Right cardiac atrium (tissue), 5 donors: ENCODE measurements around the gene HS3ST5. TPM values are rescaled to one million over a fixed set of nuclear protein-coding genes. Genes with fewer than 3 reads are reported as not detected.

ENCODE experiments used
- ATAC-seq, 2 donors: fragments of 200-7000 bp; cut with Tn5 transposase; one replicate each; pipeline versions ENCODE4 v1.8.0 to v1.9.1; 2020; ENCODE audit warnings: moderate library complexity in 2 of 2, mild to moderate bottlenecking in 1 of 2
- DNase-seq, 3 donors: peaks; one replicate each; pipeline ENCODE4 v3.0.0-alpha.2; 2020
- H3K27ac ChIP-seq: one replicate; pipeline ENCODE4 v1.5.1; 2013; ENCODE audit warnings: mild to moderate bottlenecking, low read length, control low read depth, moderate library complexity
- H3K27me3 ChIP-seq: one replicate; pipeline ENCODE4 v1.6.1; 2013; ENCODE audit not compliant: control insufficient read depth, insufficient read depth
- H3K4me1 ChIP-seq: one replicate; pipeline ENCODE4 v1.6.1; 2013; ENCODE audit warnings: low read length; ENCODE audit not compliant: control insufficient read depth, insufficient read depth
- H3K4me3 ChIP-seq: one replicate; pipeline ENCODE4 v1.5.1; 2013; ENCODE audit warnings: low read length, control low read depth
- H3K9me3 ChIP-seq: one replicate; pipeline ENCODE4 v1.6.1; 2013; ENCODE audit warnings: low read length; ENCODE audit not compliant: control insufficient read depth
- WGBS: extraction: QIAGEN DNeasy Blood & Tissue Kit; methylation state at CpG from one replicate; pipeline ENCODE4 v1.1.7; 2013; 5-methylcytosine and 5-hydroxymethylcytosine counted together
- intact Hi-C, 4 donors: fragments of 100-400 bp; cut with DNase I; formaldehyde crosslinking; loops; one replicate each; pipeline versions ENCODE4 v1.11.0 to v1.14.0; 2022 to 2023
- polyA plus RNA-seq: library from polyadenylated mRNA; stranded (reverse); fragments of 200-250 nt; gene quantifications from one replicate; pipeline ENCODE4 v1.2.3, GENCODE V29; 2013
- total RNA-seq, 4 donors: library from RNA; stranded (reverse); fragmentation: NEBNext Ultra II Directional; extraction: Animal tissue kit (Norgen Biotek cat#: 25700); gene quantifications; one replicate each; pipeline ENCODE4 v1.2.1, GENCODE V29; 2021
- donor health status: healthy with polysubstance abuse.
- donor health status: DM: no; HTN: yes; CAD: no.
- donor health status: DM: no; HTN: no; CAD: no.
- donor health status: DM: no; HTN: yes; CAD: no; lungs with severe emphysema.
- donor health status: DM: yes; HTN: yes; CAD: no.

Gene HS3ST5
- total and polyA plus RNA-seq, 5 donors: not detected

DNA sequence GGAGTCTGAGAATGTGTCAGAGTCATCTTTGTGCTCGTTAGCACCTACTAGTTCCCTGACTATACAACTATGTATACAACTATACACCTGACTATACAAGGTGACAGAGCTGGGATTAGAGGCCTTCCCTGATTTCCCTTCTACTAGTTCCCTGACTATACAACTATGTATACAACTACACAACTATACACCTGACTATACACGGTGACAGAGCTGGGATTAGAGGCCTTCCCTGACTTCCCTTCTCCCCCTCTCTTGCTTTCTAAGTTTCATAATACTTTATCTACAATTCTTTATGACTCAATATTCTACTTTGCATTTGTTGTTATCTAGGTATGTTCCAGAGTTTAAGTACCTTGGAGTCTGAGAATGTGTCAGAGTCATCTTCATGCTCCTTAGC lies 68.0 kb downstream of the HS3ST5 start:
- intact Hi-C loops: no loop called here

DNA sequence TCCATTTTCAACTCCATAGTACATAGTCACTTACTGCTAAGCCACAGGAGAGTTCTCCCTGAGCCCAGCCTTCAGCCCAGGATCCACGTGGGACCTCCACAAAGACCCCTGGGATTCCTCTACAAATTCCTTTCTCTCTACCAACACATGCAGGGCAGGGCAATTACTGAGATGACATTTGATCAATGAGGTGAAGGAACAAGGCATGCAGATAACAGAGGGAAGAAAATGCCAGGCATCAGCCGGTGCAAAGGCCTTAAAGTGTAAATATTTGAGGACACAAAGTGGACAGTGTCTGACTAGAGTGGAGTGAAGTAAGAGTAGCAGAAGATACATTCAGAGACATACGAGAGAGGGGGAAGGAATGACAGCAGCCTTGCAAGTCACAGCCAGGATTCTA lies 70.2 kb downstream of the HS3ST5 start:
- no peaks in the 10 kb centered on the region for H3K9me3 ChIP-seq
- no peaks in the 10 kb centered on the region for H3K4me1 ChIP-seq
- H3K4me3 ChIP-seq: no peak overlapping the region
- no peak for DNase-seq
- no peak for ATAC-seq
- H3K27ac ChIP-seq: no peak overlapping the region
- WGBS: 32% methylated on average over 3 of the region's 3 CpGs
- H3K27me3 ChIP-seq: no peaks in the 10 kb centered on the region
- intact Hi-C loops: no loop called here

More for the DNA sequence above, 68.0 kb downstream of the HS3ST5 start:
- Histone ChIP-seq H3K4me3 (no peak overlapping the region), H3K27me3 (no peaks in the 10 kb centered on the region), H3K9me3 (no peaks in the 10 kb centered on the region), H3K27ac (no peak overlapping the region), H3K4me1 (no peaks in the 10 kb centered on the region)
- no peak for ATAC-seq
- no peak for DNase-seq
- WGBS: 78% methylated on average over 2 of the region's 2 CpGs

DNA sequence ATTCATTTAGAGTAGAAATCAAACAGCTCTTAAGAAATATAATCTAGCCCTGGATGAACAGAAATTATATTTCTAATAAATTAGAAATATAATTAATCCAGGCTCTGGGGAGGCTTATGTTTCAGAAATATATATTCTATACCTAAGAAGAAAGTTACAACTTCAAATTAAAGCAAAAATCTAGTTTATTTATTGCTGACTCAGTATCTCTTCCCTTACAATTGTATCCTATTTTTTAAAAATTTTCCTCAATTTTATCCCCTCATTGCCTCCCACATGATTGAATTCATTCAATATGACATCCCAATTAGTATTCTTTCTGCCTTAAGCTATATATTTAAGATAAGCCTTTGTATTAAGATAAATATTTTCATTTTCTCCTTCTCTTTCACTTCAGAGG lies 71.4 kb downstream of the HS3ST5 start:
- H3K27ac ChIP-seq: no peak overlapping the region
- DNase-seq (no peak), ATAC-seq (no peak)
- no peaks in the 10 kb centered on the region for H3K27me3 ChIP-seq
- intact Hi-C loops: no loop called here
- H3K4me3 ChIP-seq: no peak overlapping the region
- no peaks in the 10 kb centered on the region for H3K9me3 ChIP-seq
- no peaks in the 10 kb centered on the region for H3K4me1 ChIP-seq

DNA sequence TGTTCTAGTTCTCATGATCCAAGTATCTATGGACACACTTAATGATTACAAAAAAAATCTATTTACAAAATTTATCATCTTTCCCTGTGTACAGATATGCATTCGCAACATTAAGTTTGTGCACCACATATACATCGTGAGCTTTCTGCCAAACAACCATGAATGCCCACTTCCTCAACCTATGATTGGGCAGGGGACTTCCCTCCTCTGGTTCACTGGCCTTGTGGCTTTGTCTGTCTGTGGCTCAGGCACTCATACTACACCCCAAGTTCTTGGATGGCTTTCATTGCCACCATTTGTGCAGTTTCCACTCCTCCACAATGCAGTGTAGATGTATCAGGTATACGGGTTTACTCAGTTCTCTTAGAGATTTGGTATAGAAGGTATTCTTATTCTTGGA lies 74.9 kb downstream of the HS3ST5 start:
- DNase-seq (no peak), ATAC-seq (no peak)
- Histone ChIP-seq H3K4me1 (no peaks in the 10 kb centered on the region), H3K9me3 (no peaks in the 10 kb centered on the region), H3K27ac (no peak overlapping the region), H3K27me3 (no peaks in the 10 kb centered on the region), H3K4me3 (no peak overlapping the region)
- WGBS: 91% methylated on average over 3 of the region's 3 CpGs
- intact Hi-C loops: no loop called here

DNA sequence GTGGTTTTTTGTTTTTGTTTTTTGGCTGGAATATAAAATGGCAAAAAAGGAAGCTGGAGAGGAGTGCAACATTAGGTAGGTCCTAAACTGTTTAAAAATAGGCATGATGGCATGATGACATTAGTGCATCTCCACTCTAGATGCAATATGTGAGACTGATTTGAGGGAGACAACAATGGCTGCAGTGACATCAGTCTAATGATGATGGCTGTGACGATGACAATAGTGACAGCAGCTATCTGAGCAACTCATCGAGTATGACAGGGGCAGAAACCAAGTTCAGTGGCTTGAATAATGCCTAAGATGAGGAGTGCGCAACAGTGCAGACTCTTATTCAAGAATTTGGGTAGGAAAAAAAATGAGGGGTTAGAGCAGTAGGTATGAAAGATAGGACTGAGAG lies 82.0 kb downstream of the HS3ST5 start:
- DNase-seq (no peak), ATAC-seq (no peak)
- Histone ChIP-seq H3K27ac (no peak overlapping the region), H3K9me3 (no peaks in the 10 kb centered on the region), H3K4me1 (no peaks in the 10 kb centered on the region), H3K4me3 (no peak overlapping the region), H3K27me3 (no peaks in the 10 kb centered on the region)
- intact Hi-C loops: no loop called here
- WGBS: 72% methylated on average over 3 of the region's 3 CpGs

DNA sequence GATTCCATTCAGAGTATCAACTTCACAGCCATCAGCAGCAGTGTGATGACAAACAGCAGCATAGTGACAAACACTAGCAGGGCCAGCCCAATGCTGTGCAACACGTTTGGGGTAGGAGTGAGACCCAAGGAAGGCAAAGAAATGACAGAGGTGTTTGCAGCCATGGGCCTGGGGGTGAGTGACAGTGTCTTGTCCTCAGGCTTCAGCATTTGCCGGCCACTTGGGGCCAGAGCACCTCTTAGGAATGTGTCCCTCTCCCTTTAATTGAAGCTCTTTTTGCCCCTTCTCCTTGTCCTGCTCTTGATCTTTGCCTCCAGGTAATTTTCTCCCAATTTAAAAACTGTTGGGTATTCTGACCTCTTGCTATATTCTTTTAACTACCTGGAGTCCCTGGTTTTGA lies 84.4 kb downstream of the HS3ST5 start:
- DNase-seq: peak in 1 of 3 donors; percentile 31
- H3K27ac ChIP-seq: no peak overlapping the region
- H3K4me3 ChIP-seq: no peak overlapping the region
- no peak for ATAC-seq
- WGBS: 46% methylated on average over 2 of the region's 2 CpGs
- intact Hi-C loops: no loop called here
- H3K4me1 ChIP-seq: no peaks in the 10 kb centered on the region
- H3K27me3 ChIP-seq: no peaks in the 10 kb centered on the region
- no peaks in the 10 kb centered on the region for H3K9me3 ChIP-seq

DNA sequence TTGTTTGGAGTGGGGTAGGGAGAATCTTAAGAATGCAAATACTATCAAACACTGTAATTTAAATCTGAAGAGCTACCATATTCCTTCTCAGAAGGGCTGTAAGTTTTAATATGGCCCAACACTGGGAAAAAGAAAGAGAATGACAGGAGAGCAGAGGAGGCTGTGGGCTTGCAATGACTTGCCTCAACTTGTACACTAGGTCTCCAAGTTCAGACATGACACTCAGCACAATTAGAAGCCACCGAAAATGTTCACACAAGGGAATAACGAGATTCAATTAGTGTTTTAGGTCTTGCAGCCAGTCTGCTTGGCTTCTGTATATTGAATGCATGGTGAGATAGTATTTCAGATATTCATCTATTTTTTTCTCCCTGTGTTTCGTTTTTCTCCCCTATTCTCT lies 89.4 kb downstream of the HS3ST5 start:
- Histone ChIP-seq H3K4me3 (no peak overlapping the region), H3K27ac (no peak overlapping the region), H3K4me1 (no peaks in the 10 kb centered on the region), H3K27me3 (no peaks in the 10 kb centered on the region), H3K9me3 (no peaks in the 10 kb centered on the region)
- WGBS: 68% methylated on average over 3 of the region's 3 CpGs
- ATAC-seq (no peak), DNase-seq (no peak)
- intact Hi-C loops: no loop called here

DNA sequence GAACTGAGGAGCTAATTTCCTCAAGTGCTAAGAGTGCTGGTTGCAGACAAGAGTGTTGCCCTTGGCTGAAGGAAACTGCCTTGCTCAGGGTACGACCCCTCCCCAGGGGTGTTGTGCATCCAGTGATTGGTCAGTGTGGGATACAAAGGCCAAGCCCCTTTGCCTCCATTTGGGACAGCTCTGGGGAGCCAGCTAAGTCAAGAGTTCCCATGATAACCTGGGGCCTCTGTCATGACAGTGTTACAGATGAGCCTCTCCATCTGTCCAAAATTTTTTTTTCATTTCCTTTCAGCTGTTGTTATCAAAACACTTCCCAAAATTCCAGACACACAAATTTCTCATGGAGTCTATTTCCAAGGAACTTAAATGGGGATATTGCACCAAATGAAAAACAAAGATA lies 93.3 kb downstream of the HS3ST5 start:
- WGBS: 23% methylated on average over 1 of the region's 1 CpG
- intact Hi-C loops: no loop called here
- H3K27me3 ChIP-seq: no peaks in the 10 kb centered on the region
- DNase-seq (no peak), ATAC-seq (no peak)
- no peak overlapping the region for H3K27ac ChIP-seq
- H3K4me3 ChIP-seq: no peak overlapping the region
- H3K9me3 ChIP-seq: no peaks in the 10 kb centered on the region
- H3K4me1 ChIP-seq: no peaks in the 10 kb centered on the region

DNA sequence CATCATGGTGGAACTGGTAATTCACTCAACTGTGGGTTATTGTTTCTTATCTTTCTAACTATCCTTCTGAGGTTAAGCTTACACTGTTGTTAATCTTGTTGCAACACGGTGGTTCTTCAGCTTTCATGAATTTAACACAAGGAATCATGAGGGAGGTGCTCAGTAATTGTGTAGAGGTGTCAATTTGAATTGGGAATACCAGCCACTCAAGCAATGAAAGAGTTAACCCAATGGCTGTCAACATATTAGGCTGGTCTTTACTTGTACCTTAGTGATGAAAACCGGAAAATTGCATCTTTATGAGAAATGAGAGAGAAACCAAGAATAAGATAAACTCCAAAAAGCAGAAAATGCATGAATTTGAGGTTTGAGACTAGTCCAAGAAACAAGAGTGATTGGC lies 95.7 kb downstream of the HS3ST5 start:
- 34% methylated on average over 2 of the region's 2 CpGs for WGBS
- ATAC-seq (no peak), DNase-seq (no peak)
- H3K4me1 ChIP-seq: no peaks in the 10 kb centered on the region
- no peaks in the 10 kb centered on the region for H3K9me3 ChIP-seq
- no peaks in the 10 kb centered on the region for H3K27me3 ChIP-seq
- H3K4me3 ChIP-seq: no peak overlapping the region
- intact Hi-C loops: no loop called here
- H3K27ac ChIP-seq: no peak overlapping the region

DNA sequence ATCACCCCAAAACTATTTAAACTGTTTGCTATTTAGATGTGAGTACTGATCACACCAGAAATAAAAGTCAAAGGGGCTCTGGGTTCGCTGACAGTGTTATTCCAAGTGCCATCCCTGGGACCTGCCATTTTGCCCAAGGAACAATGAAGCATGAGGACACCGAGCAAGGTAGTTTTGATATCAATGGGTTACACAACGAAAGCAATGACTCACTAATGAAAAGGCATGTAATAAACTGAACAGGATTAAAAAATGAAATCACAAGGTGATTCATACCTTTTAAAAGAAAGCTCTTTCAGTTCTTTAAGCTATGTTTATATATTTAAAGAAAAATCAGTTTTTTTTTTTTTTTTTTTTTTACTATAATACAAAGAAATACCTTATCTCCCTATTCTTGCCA lies 102.0 kb downstream of the HS3ST5 start:
- 82% methylated on average over 3 of the region's 3 CpGs for WGBS
- no peaks in the 10 kb centered on the region for H3K27me3 ChIP-seq

DNA sequence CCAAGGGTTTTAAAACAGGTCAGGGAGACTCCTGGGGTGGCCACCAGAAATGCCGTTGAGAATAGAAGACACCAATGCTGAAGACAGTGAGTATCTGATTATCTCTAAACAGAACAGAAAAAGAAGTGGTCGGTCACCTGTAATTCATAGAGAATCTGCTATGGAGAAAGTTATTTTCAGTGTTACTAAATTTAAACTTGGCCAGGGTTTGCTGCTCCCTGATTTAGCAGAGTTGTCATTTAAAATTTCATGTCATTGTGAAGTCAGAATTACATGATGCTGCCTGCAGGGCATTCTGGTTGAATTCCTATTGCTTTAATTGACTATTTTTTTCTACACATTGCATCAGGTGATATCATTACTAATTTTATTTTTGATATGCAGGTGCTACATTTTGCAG lies 114.1 kb downstream of the HS3ST5 start:
- no peak overlapping the region for H3K4me3 ChIP-seq
- H3K4me1 ChIP-seq: no peaks in the 10 kb centered on the region
- intact Hi-C loops: no loop called here
- H3K27me3 ChIP-seq: no peaks in the 10 kb centered on the region
- 63% methylated on average over 2 of the region's 2 CpGs for WGBS
- ATAC-seq (no peak), DNase-seq (no peak)
- no peak overlapping the region for H3K27ac ChIP-seq
- no peaks in the 10 kb centered on the region for H3K9me3 ChIP-seq

More for the DNA sequence above, 102.0 kb downstream of the HS3ST5 start:
- DNase-seq (no peak), ATAC-seq (no peak)
- Histone ChIP-seq H3K9me3 (no peaks in the 10 kb centered on the region), H3K27ac (no peak overlapping the region), H3K4me1 (no peaks in the 10 kb centered on the region), H3K4me3 (no peak overlapping the region)
- intact Hi-C loops: no loop called here

DNA sequence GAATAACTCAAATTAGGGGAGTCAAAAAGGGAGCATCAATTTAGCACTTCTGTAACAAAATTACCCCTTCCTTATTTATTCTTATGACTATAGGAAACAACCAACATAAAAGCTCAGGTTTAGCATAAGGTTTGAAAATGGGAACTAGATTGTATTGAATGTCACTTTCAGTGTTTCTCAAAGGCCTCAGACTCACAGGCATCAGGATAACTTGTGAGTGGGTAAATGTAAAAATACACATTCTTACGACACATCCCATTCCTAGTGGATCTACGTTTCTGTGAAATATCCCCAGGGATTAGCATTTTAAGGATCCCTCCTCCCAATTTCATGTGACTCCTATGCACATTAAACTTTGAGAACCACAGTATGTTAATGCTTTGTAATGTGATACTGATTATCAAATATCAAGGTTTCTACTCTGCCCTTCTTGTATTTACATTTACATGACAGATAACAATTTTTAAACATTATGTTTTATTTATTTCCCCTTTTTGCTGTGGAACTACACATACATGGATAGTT lies 114.8 kb downstream of the HS3ST5 start:
- Histone ChIP-seq H3K4me1 (no peaks in the 10 kb centered on the region), H3K4me3 (no peak overlapping the region), H3K27me3 (no peaks in the 10 kb centered on the region), H3K27ac (no peak overlapping the region), H3K9me3 (no peaks in the 10 kb centered on the region)
- 58% methylated on average over 2 of the region's 2 CpGs for WGBS
- intact Hi-C loops: no loop called here
- DNase-seq (no peak), ATAC-seq (no peak)
